ENCODE data around the gene MYO3A. TPM values are rescaled to one million over a fixed set of nuclear protein-coding genes. Genes with fewer than 3 reads are reported as not detected.

The MYO3A gene
- total and polyA plus RNA-seq, 2 of the 4 experiments (the other 2 are of a cell fraction): not detected

DNA sequence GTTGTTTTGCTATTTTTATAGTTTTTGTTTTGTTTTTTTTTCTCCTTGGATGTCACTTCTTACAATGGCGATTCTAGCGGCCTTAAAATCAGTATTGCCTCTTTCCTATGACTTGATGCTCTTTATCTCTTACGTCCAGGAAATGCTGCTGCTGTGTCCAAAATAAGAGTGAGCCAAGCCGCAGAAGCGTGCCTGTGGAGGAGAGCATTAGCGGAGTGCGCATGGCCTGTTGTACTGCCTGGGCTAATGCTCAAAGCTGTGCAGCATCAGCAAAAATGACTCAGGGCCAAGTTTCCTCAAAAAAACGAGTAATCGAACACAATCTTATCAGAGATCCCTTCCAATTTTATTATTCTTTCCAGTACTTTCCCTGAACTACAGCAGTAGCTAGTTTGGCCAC is 264.1 kb downstream of the MYO3A start:
- H2AFZ ChIP-seq (replicated peaks; ENCODE audit: low read length, poor library complexity): no peak overlapping the region
- dilution Hi-C loops (cut with HindIII; ENCODE audit: low sequenced_read_pairs, unreplicated experiment): no loop called here
- no peaks in the 10 kb centered on the region for H3K4me1 ChIP-seq (ENCODE audit: control insufficient read depth, insufficient read depth, low read length)
- H3K18ac ChIP-seq (ENCODE audit: low read depth, low read length): no peak overlapping the region
- H2AK9ac ChIP-seq (replicated peaks; ENCODE audit: low read depth, low read length, poor library complexity): no peak overlapping the region
- H4K20me1 ChIP-seq (ENCODE audit: insufficient read depth, low read length): no peaks in the 10 kb centered on the region
- H3K9me3 ChIP-seq (ENCODE audit: control insufficient read depth, insufficient read depth, low read length): peaks cover 12% of the 10 kb centered on the region
- DNase-seq (no peak), ATAC-seq (ENCODE audit: low read depth) (no peak)
- H3K27me3 ChIP-seq (ENCODE audit: control insufficient read depth, insufficient read depth, low read length): no peaks in the 10 kb centered on the region
- in situ Hi-C loops (cut with MboI; ENCODE audit: low sequenced_read_pairs): no loop called here
- H3K79me1 ChIP-seq (ENCODE audit: low read depth in 1 of 2, low read length in 2 of 2): no peaks in the 10 kb centered on the region
- H3K4ac ChIP-seq (ENCODE audit: low read depth, low read length): no peak overlapping the region
- H4K5ac ChIP-seq (ENCODE audit: low read depth, low read length): no peak overlapping the region
- H2BK120ac ChIP-seq (ENCODE audit: low read depth, low read length): no peak overlapping the region
- H3K23ac ChIP-seq (ENCODE audit: low read depth, low read length): no peak overlapping the region
- H2BK20ac ChIP-seq (ENCODE audit: low read depth, low read length): no peak overlapping the region
- no peak overlapping the region for H3K14ac ChIP-seq (replicated peaks; ENCODE audit: low read depth, low read length)
- no peak overlapping the region for H4K91ac ChIP-seq (ENCODE audit: insufficient read depth, low read depth, low read length)
- H3K9ac ChIP-seq (ENCODE audit: low read depth, low read length): no peak overlapping the region
- no peak overlapping the region for H2BK5ac ChIP-seq (ENCODE audit: low read depth, low read length, poor library complexity, severe bottlenecking)
- H3K56ac ChIP-seq (ENCODE audit: extremely low read depth, insufficient read depth, low read length): no peak overlapping the region
- no peak overlapping the region for H2AK5ac ChIP-seq (ENCODE audit: low read depth, low read length)
- ChIA-PET POLR2A (ENCODE audit: unreplicated experiment) (no interaction called here), CTCF (no interaction called here)
- H4K8ac ChIP-seq (ENCODE audit: low read depth in 2 of 2, low read length in 2 of 2): no peak overlapping the region
- no peaks in the 10 kb centered on the region for H3K36me3 ChIP-seq (ENCODE audit: control insufficient read depth, insufficient read depth, low read length)
- no peak for TF ChIP-seq RAD21 (IDR thresholded peaks at IDR 0.05; ENCODE audit: low read length)
- no peak for TF ChIP-seq MAZ (IDR thresholded peaks at IDR 0.05; ENCODE audit: borderline replicate concordance, low read depth, low read length)
- no peak for TF ChIP-seq SMC3 (IDR thresholded peaks at IDR 0.05; ENCODE audit: low read depth, low read length)
- TF ChIP-seq RCOR1 (IDR thresholded peaks at IDR 0.05; ENCODE audit: insufficient replicate concordance, low read length): no peak
- no peak for TF ChIP-seq NFE2L2 (IDR thresholded peaks at IDR 0.05; ENCODE audit: low read depth, low read length)
- TF ChIP-seq POLR2A (IDR thresholded peaks at IDR 0.05; ENCODE audit: low read depth, low read length): no peak
- TF ChIP-seq, protein P1, sequence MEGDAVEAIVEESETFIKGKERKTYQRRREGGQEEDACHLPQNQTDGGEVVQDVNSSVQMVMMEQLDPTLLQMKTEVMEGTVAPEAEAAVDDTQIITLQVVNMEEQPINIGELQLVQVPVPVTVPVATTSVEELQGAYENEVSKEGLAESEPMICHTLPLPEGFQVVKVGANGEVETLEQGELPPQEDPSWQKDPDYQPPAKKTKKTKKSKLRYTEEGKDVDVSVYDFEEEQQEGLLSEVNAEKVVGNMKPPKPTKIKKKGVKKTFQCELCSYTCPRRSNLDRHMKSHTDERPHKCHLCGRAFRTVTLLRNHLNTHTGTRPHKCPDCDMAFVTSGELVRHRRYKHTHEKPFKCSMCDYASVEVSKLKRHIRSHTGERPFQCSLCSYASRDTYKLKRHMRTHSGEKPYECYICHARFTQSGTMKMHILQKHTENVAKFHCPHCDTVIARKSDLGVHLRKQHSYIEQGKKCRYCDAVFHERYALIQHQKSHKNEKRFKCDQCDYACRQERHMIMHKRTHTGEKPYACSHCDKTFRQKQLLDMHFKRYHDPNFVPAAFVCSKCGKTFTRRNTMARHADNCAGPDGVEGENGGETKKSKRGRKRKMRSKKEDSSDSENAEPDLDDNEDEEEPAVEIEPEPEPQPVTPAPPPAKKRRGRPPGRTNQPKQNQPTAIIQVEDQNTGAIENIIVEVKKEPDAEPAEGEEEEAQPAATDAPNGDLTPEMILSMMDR (conservative IDR thresholded peaks at IDR 0.05; ENCODE audit: low read depth, low read length): no peak
- TF ChIP-seq CHD1 (IDR thresholded peaks at IDR 0.05; ENCODE audit: low read depth, low read length): no peak
- TF ChIP-seq RFX5 (IDR thresholded peaks at IDR 0.05; ENCODE audit: low read depth, low read length): no peak
- no peak for TF ChIP-seq ELK1 (IDR thresholded peaks at IDR 0.05; ENCODE audit: borderline replicate concordance, low read depth, low read length)
- no peak for TF ChIP-seq USF2 (IDR thresholded peaks at IDR 0.05; ENCODE audit: low read depth, low read length)
- H3K4me3 ChIP-seq (ENCODE audit: insufficient read depth, low read depth, low read length): no peak overlapping the region
- BruUV-seq (replicated peaks): no TSS peak
- whole genome bisulfite sequencing, 2 experiments (ENCODE audit: extremely low coverage in 2 of 2, insufficient read length in 1 of 2): 90% methylated on average over 2 of the region's 9 CpGs; no CpG with 5 or more reads in 1 of the 2 experiments
- no peak overlapping the region for H3K27ac ChIP-seq (ENCODE audit: insufficient read depth, low read length)
- intact Hi-C loops (cut with micrococcal nuclease): no loop called here
- H3K9me1 ChIP-seq (ENCODE audit: insufficient read depth, low read length): no peaks in the 10 kb centered on the region
- no peak overlapping the region for H2BK15ac ChIP-seq (ENCODE audit: low read depth, low read length)
- no peak overlapping the region for H3K4me2 ChIP-seq (ENCODE audit: low read depth, low read length)
